HCT116 (cell line): ENCODE measurements around the gene CLIP4. TPM values are rescaled to one million over a fixed set of nuclear protein-coding genes. Genes with fewer than 3 reads are reported as not detected.

Experiments
- ATAC-seq: fragments of 200-7000 bp; cut with Tn5 transposase; 2 replicates; pipeline ENCODE4 v1.9.1; 2020; ENCODE audit warnings: mild to moderate bottlenecking, moderate library complexity
- BruUV-seq: library from RNA; stranded (reverse); fragments of 400-500 nt; replicated peaks from 2 replicates; lab custom pipeline; 2021; lab: Mats Ljungman, UMichigan
- CTCF ChIA-PET: fragments of 300-600 bp; sonication (Branson Sonifier 250); formaldehyde crosslinking; loops from one replicate; lab custom pipeline; 2021; ENCODE audit warnings: antibody characterized with exemption; lab: Charles Lee
- POLR2A ChIA-PET: fragments of 300-600, 350-600 bp; sonication (Branson Sonifier 250); formaldehyde crosslinking; loops from one replicate; lab custom pipeline; 2021; ENCODE audit warnings: antibody characterized with exemption; lab: Charles Lee
- RAD21 ChIA-PET, 2 experiments: fragments of 300-600 bp; sonication (Branson Sonifier 250); formaldehyde crosslinking; loops; one replicate each; lab custom pipeline; 2023; ENCODE audit warnings: low total read pairs in 2 of 2; ENCODE audit not compliant: uncharacterized antibody in 2 of 2, unreplicated experiment in 2 of 2, low non-redundant PET in 1 of 2; lab: Charles Lee
- DNase-seq: peaks from one replicate; pipeline ENCODE4 v3.0.0-alpha.2; 2010; ENCODE audit warnings: low read depth, low spot score
- H2AFZ ChIP-seq: fragments of 200-600 bp; shearing (Covaris generic), sonication (generic); 2 replicates; pipeline ENCODE4 v1.6.1; 2017; ENCODE audit warnings: low read depth, mixed run types, mixed read lengths, antibody characterized with exemption, low read length; ENCODE audit not compliant: poor library complexity, severe bottlenecking
- H3K27ac ChIP-seq: 2 replicates; pipeline ENCODE4 v1.5.1; 2012; ENCODE audit warnings: low read depth, low read length
- H3K27me3 ChIP-seq: fragments of 200-600 bp; sonication (generic); 2 replicates; pipeline ENCODE4 v1.6.1; 2016; ENCODE audit warnings: mixed run types, low read length, mixed read lengths; ENCODE audit not compliant: insufficient read depth
- H3K36me3 ChIP-seq, 2 experiments: fragments of 200-500 bp in 1 of 2; fragments of 200-600 bp in 1 of 2; sonication (Bioruptor generic) in 1 of 2; sonication (generic) in 1 of 2; 2 replicates each; pipeline versions ENCODE4 v1.5.1 to v1.6.1; 2014 to 2016; ENCODE audit warnings: low read length in 2 of 2, inconsistent platforms in 1 of 2, mixed read lengths in 1 of 2, mixed run types in 1 of 2; ENCODE audit not compliant: insufficient read depth in 2 of 2, control insufficient read depth in 1 of 2
- H3K4me1 ChIP-seq, 2 experiments: fragments of 200-600 bp in 1 of 2; sonication (generic) in 1 of 2; 2 replicates each; pipeline versions ENCODE4 v1.5.1 to v1.6.1; 2012 to 2017; ENCODE audit warnings: low read length in 2 of 2, inconsistent platforms in 1 of 2, mild to moderate bottlenecking in 1 of 2, mixed read lengths in 1 of 2, mixed run types in 1 of 2, moderate library complexity in 1 of 2; ENCODE audit not compliant: insufficient read depth in 2 of 2, control insufficient read depth in 1 of 2
- H3K4me2 ChIP-seq: fragments of 200-600 bp; sonication (generic); 2 replicates; pipeline ENCODE4 v1.6.1; 2017; ENCODE audit warnings: mixed run types, low read length, mixed read lengths
- H3K4me3 ChIP-seq, 2 experiments: fragments of 200-600 bp in 1 of 2; sonication (generic) in 1 of 2; replicated peaks in 1 of 2; 2 replicates each; pipeline ENCODE4 v1.5.1; 2011 to 2016; ENCODE audit warnings: low read length in 2 of 2, control low read depth in 1 of 2, low read depth in 1 of 2, mild to moderate bottlenecking in 1 of 2, mixed read lengths in 1 of 2, mixed run types in 1 of 2
- H3K79me2 ChIP-seq: fragments of 200-600 bp; sonication (generic); 2 replicates; pipeline ENCODE4 v1.6.1; 2017; ENCODE audit warnings: mild to moderate bottlenecking, mixed run types, low read length, moderate library complexity, mixed read lengths; ENCODE audit not compliant: insufficient read depth
- H3K9ac ChIP-seq: fragments of 200-600 bp; sonication (generic); 2 replicates; pipeline ENCODE4 v1.6.1; 2016; ENCODE audit warnings: low read length, mixed read lengths
- H3K9me2 ChIP-seq: fragments of 200-600 bp; sonication (generic), shearing (Covaris generic); 2 replicates; pipeline ENCODE4 v1.6.1; 2017; ENCODE audit warnings: mixed run types, mild to moderate bottlenecking, moderate library complexity; ENCODE audit not compliant: insufficient read depth
- H3K9me3 ChIP-seq, 2 experiments: fragments of 200-500 bp in 1 of 2; fragments of 200-600 bp in 1 of 2; sonication (Bioruptor generic) in 1 of 2; sonication (generic) in 1 of 2; 2 replicates each; pipeline ENCODE4 v1.6.1; 2014 to 2017; ENCODE audit warnings: low read length in 2 of 2, mixed read lengths in 2 of 2, inconsistent platforms in 1 of 2, low read depth in 1 of 2, mild to moderate bottlenecking in 1 of 2, mixed run types in 1 of 2, moderate library complexity in 1 of 2; ENCODE audit not compliant: control insufficient read depth in 1 of 2, insufficient read depth in 1 of 2
- H4K20me1 ChIP-seq: fragments of 200-600 bp; sonication (generic), shearing (Covaris generic); 2 replicates; pipeline ENCODE4 v1.6.1; 2017; ENCODE audit warnings: mixed run types, mild to moderate bottlenecking, moderate library complexity; ENCODE audit not compliant: insufficient read depth
- FOSL1 ChIP-seq: IDR thresholded peaks from 2 replicates; pipeline ENCODE4 v1.6.1; 2012; ENCODE audit warnings: low read depth
- POLR2A ChIP-seq: IDR thresholded peaks from 2 replicates; pipeline ENCODE4 v1.7.0; 2011; ENCODE audit warnings: borderline replicate concordance; ENCODE audit not compliant: insufficient read depth, insufficient read length; ENCODE audit errors: extremely low read depth
- SRF ChIP-seq: IDR thresholded peaks from 2 replicates; pipeline ENCODE4 v1.6.1; 2012; ENCODE audit warnings: low read depth
- TCF7L2 ChIP-seq: IDR thresholded peaks from 2 replicates; pipeline ENCODE4 v1.7.0; 2011; ENCODE audit warnings: borderline replicate concordance, inconsistent platforms; ENCODE audit not compliant: insufficient read depth, insufficient read length; ENCODE audit errors: extremely low read depth
- YY1 ChIP-seq: IDR thresholded peaks from 2 replicates; pipeline ENCODE4 v1.6.1; 2011; ENCODE audit warnings: low read length, low read depth, moderate library complexity, mild to moderate bottlenecking; ENCODE audit not compliant: insufficient replicate concordance; ENCODE audit errors: extremely low read depth
- ZFX ChIP-seq: fragments of 450-650 bp; IDR thresholded peaks from 2 replicates; pipeline ENCODE4 v1.6.1; 2017
- intact Hi-C: fragments of 100-400 bp; cut with micrococcal nuclease; formaldehyde crosslinking; loops from 2 replicates; pipeline ENCODE4 v1.10.0; 2022
- total RNA-seq: library from RNA; stranded (reverse); gene quantifications from one replicate; pipeline ENCODE4 v1.2.1, GENCODE V29; 2021; ENCODE audit not compliant: unreplicated experiment
- TF ChIP-seq, protein P1 (sequence below): IDR thresholded peaks from 2 replicates; pipeline ENCODE4 v1.6.1; 2012

CLIP4 gene
- total RNA-seq, 1 experiment from 2014 or later, result 27.8 TPM

DNA sequence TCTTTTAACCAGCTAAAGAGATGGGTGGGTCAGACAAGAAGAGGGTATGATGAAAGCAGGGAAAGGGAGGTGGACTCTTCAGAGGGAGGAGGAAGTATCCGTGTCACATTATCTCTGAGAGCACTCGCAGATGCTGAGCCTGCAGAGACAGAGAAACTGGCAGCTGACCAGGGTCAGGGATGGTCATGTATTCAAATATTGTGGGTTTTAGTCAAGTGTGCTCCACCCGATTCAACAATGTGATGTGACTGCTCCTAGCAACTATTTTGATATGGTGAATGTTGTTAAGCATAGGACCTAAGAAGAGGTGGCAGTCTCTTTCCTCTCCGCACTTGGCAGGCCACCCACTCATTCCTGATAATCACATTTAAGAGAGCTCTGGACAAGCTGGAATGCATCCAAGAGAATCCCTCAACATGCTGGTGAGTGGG is 1.3 kb upstream of the CLIP4 start (continued):
- no peak for TF ChIP-seq TCF7L2
- TF ChIP-seq FOSL1, result no peak; the same call in 1 of the 2 replicates

DNA sequence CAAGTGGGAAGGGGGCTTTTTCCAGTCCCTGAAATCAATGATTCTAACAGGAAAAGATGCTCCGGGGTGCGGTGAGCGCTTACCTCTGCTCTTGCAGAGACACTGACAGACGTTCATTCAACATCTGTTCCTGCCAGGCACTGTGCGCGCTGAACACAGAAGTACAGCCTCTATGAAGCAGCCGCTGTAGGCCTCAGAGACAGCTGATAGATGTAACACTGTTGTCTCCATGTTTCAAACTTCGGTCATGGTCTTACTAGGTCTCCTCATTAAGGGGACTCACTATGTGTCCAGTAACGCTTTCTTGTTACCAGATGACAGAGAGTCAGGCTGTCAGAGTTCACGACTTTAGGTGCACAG is 649 bp upstream of the CLIP4 start:
- Histone ChIP-seq H3K79me2 (peaks cover 30% of the 10 kb centered on the region), H4K20me1 (no peaks in the 10 kb centered on the region), H3K4me1 (peaks cover 34 to 76% of the 10 kb centered on the region in 2 experiments), H3K4me2 (peak overlapping the region; percentile 77)
- no peak for DNase-seq
- intact Hi-C loops, result no loop called here
- TF ChIP-seq ZFX, result no peak
- TF ChIP-seq POLR2A, result no peak
- TF ChIP-seq, protein P1, sequence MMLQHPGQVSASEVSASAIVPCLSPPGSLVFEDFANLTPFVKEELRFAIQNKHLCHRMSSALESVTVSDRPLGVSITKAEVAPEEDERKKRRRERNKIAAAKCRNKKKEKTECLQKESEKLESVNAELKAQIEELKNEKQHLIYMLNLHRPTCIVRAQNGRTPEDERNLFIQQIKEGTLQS, result no peak
- TF ChIP-seq FOSL1, result no peak
- TF ChIP-seq YY1, result no peak
- no peak for TF ChIP-seq SRF
- TF ChIP-seq, all 23 proteins: peak for 0
- POLR2A ChIA-PET, result interaction anchor here (1.1 to 2.5 kb wide), 2 partner anchors 8 to 15 kb away, joined by 4 to 14 read pairs; no protein-coding TSS in a partner anchor
- no peaks in the 10 kb centered on the region for H3K27me3 ChIP-seq
- peak overlapping the region; percentile 81 for H3K27ac ChIP-seq
- H3K9me2 ChIP-seq, result no peaks in the 10 kb centered on the region
- ATAC-seq, result no peak; the same call in 1 of the 2 replicates
- H3K9ac ChIP-seq, result peak overlapping the region; percentile 69
- no peaks in the 10 kb centered on the region for H3K36me3 ChIP-seq
- TSS peak; percentile 25 for BruUV-seq
- H2AFZ ChIP-seq, result no peak overlapping the region
- CTCF ChIA-PET, result no interaction called here
- peak overlapping the region; percentile 41 to 55 for H3K4me3 ChIP-seq
- H3K9me3 ChIP-seq, result no peaks in the 10 kb centered on the region
- RAD21 ChIA-PET, result no interaction called here
